GM21737 (cell line): ENCODE measurements around the gene ARHGEF4.

Source experiments
- ATAC-seq: cut with Tn5 transposase; IDR thresholded peaks from one replicate; pipeline ENCODE4 v1.9.1; 2021; ENCODE audit warnings: mild to moderate bottlenecking, moderate library complexity; ENCODE audit not compliant: unreplicated experiment

ARHGEF4 gene

DNA sequence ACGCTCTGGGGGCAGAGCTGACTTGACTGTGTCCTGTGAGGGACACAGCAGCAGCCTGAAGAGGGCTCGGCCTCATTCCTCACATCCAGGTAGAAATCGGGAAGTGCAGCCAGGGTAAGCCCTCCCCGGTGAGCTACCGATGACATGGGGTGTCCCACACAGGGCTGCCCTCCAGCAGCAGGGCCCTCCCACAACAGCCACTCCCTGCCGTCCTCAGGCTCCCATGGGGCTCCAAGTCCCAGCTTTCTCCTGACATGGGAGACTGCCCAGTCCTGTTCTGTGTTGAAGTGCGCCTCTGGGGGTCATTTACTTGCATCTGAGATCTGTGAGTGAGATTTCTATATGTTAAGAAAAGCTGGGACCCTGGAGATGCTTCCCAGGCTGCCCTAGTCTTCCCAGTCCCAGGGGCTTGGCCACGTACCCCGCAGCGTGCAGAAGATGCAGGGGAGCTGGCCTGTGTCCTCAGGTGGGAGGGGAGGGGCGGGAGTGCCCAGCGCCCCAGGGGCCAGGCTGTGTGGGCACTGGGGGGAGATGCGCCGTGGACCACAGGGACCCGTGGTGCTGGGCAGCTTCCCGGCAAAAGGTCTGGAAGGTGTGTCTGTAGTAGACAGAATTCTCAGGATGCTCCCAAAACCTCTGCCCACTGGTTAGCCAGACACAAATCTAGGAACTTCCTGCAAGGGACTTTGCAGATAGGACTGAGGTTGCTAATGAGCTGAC lies 168.7 kb downstream of the ARHGEF4 start:
- no peak for ATAC-seq

DNA sequence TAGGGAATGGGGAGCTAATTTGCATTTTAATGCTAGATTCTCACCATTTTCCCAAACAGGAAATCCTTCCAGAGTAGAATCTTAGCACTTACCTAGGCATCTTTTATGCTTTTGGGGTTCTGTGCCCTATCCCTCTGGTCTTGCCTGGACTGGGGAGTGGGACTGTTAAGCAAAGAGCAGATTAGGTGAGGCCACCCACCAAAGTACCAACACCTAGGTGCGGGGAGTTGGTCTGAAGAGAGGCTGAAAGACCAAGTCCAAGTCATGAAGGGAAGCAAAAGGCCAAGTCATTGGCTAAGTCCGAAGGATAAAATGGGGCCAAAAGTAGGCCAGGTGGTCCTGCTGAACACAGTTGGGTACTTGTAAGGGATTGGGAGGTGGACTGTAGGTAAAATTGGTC lies 169.8 kb downstream of the ARHGEF4 start:
- no peak for ATAC-seq

DNA sequence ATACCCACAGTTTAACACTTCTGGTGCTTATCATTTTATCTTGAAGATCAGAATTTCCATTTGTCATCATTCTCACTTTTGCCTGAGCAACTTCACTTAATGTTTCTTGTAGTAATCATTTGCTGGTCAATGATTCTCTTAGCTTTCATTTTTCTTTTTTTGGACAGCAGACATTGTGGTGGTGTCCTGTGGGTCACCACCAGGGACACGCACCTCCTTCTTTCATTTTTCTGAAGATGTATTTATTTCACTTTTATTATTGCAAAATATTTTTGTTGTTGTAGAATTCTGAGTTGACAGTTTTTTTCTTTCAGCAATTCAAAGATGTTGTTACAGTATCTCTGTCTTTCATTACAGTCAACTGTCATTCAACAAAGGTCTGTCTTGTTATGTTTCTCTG lies 172.3 kb downstream of the ARHGEF4 start:
- ATAC-seq: no peak

GRCh38 chr2:131009713-131010475 lies 173.2 kb downstream of the ARHGEF4 start:
- ATAC-seq: no peak

DNA sequence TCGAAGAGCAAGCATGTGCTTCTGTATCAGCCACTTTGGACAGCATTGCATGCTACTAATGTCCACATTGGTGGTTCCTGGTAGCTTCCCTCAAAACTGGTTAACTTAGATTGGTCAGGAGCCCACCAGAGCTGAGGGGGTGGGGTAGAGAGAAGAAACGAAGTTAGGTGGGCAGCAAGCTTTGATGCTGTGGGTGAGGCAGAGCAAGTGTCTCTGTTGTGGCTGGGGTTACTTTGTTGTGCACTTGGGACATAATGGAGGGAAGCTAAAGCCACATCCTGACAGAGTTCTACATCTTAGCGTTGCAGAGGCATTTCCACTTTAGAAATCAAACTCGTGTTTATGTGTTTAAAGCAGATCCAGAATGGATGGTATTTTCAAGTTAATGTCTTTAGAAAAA lies 173.9 kb downstream of the ARHGEF4 start:
- no peak for ATAC-seq

GRCh38 chr2:131011486-131011885 lies 174.8 kb downstream of the ARHGEF4 start:
- ATAC-seq: no peak

GRCh38 chr2:131014141-131014540 lies 177.4 kb downstream of the ARHGEF4 start:
- ATAC-seq: no peak

GRCh38 chr2:131015764-131016163 lies 179.1 kb downstream of the ARHGEF4 start:
- ATAC-seq: no peak

DNA sequence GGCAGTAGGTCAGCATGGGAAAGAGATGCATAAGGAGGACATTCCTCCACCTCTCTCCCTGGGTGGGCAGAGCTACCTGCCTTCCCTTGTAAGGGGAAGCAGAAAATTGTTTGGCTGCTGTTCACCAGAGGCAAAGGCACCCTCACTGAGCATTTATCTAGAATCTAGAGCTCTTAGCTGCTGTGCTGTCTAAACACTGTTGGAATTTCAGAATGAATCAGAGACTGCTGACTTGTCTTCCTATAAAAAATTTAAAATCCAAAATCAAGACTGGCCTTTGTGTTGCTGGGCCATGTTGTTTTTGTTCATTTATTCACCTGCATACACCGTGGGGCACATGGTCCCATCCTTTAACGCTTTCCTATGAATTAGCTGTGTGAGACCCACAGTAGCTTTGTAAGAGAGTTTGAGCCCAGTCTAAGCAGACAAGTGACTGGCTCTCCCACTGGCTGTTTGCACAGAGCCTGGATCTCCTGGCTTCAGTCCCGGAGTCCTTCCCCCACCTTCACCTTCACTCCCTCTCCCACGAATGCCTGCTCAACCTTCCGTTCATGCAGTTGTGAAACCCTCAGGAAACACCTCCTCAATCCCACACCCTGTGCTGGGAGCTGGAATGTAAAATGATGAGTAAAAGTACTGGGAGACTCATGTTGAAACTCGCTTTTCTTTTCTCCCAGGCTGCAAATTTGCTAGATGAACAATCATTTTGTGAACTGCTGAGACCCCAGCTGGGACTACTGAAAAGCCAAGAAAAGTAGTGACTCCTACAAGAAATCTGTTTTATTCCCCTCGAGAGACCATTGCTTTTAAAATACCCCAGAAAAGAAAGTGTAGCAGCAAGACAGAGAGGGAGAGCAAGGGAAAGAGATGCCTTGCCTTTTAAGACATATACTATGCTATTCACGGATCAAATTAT lies 180.4 kb downstream of the ARHGEF4 start:
- no peak for ATAC-seq

DNA sequence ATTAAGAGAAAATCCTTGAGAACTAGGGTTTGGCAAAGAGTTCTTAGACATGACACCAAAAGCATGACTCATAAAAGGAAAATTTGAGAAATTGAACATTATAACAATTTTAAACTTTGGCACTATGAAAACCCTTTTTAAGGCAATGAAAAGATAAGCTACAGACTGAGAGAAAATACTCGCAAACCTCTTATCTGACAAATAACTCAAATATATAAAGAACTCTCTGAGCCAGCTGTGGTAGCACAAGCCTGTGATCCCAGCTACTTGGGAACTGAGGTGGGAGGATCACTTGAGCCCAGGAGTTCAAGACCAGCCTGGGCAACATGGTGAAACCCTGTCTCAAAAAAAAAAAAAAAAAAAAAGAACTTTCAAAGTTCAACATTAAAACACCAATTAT lies 186.0 kb downstream of the ARHGEF4 start:
- no peak for ATAC-seq

GRCh38 chr2:131023758-131024157 lies 187.0 kb downstream of the ARHGEF4 start:
- no peak for ATAC-seq

DNA sequence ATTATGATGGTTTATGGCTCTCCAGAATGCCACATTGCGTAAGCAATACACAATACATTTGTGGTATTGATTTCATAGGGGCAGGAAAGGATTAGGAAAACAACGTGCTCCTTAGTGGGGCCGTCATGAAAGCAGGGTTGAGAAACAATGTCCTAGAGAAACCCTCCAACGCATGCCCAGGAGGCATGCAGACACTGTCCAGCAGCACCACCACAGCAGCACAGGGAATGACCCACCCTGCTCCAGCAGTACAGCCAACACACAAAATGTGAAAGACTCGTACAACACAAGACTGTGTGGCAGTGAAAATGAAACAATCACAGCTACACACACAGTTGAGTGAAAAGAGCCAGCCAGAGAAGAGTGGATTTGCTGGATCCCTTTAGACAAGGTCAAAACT lies 190.2 kb downstream of the ARHGEF4 start:
- ATAC-seq: no peak

- no peak for ATAC-seq
These were observed 191.1 kb downstream of the ARHGEF4 start for GRCh38 chr2:131027566-131028528.

DNA sequence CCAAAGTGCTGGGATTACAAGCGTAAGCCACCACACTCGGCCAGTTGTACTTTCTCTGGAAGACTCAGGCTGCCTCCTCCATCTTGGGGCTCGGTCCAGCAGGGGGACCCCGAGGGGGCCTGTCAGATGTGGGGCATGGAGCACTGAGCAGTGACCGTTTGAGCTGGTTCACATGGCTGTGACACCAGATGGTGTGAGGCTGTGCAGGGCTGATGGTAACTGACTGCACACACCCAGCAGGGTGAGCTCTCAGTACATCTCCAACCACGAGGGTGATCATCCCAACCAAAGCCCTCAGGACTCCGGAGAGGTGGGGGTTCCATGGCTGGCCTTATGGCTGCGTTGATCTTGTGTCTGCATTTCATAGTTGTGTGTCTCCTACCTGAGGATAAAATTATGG lies 193.1 kb downstream of the ARHGEF4 start:
- ATAC-seq: no peak

DNA sequence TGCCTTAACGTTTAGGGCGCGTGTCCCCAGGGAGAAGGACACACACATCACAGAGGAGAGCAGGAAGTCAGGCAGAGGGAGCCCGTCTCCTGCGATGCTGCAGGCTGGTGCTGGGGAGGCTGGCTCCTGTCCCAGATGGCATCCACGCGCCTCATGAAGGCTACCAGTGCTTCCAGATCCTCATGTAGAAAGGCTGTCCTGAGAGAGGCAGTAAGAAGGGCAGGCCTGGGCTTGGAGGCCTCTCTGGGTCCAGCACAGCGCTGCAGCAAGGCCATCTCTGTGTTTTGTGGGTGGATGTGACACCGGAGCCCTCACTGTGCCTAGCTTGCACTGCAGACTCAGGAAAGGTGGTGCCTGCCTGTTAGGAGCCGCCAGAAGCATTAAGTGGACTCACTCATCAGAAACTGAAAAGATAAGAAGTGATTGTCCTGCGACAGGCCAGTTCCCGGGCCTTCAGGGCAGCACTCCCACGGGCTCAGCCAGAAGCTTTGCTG lies 193.8 kb downstream of the ARHGEF4 start:
- no peak for ATAC-seq

DNA sequence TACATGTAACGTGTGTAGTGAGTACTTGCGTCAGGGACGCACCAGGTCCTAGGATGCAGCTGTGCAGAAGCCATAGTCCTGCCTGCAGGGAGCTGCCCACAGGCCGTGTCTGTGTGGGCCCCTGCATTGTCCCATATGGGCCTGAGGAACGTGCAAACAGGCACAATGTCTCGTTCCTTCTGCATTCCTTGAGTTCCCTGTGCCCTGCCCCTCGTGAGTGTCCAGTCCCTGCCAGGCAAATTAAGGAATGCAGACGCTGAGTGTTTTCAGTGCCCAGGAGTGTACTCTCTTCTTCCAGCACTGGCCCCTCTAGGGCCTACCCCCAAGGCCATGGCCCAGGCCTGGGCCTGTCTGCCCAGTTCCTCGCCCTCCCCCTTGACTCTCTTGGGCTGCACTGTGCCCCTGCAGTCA lies 194.7 kb downstream of the ARHGEF4 start:
- ATAC-seq: no peak

GRCh38 chr2:131031875-131032274 lies 195.2 kb downstream of the ARHGEF4 start:
- no peak for ATAC-seq

GRCh38 chr2:131032393-131032836 lies 195.7 kb downstream of the ARHGEF4 start:
- ATAC-seq: no peak

GRCh38 chr2:131033786-131034121 lies 197.0 kb downstream of the ARHGEF4 start:
- ATAC-seq: no peak
